K562 (cell line): ENCODE results near the gene LIX1L. TPM values are rescaled to one million over a fixed set of nuclear protein-coding genes. Genes with fewer than 3 reads are reported as not detected.

ENCODE experiments used
- C11orf30 ChIP-seq: fragments of 450-650 bp; IDR thresholded peaks from 2 replicates; pipeline ENCODE4 v1.6.1; 2016; ENCODE audit warnings: low read depth, mild to moderate bottlenecking
- E2F6 ChIP-seq, 2 experiments: IDR thresholded peaks; 2 replicates each; pipeline ENCODE4 v1.6.1; 2011; ENCODE audit warnings: borderline replicate concordance in 1 of 2, control low read depth in 1 of 2, low read depth in 1 of 2, low read length in 1 of 2, mild to moderate bottlenecking in 1 of 2, mixed read lengths in 1 of 2, moderate library complexity in 1 of 2; ENCODE audit not compliant: insufficient read depth in 1 of 2, insufficient read length in 1 of 2, poor library complexity in 1 of 2, severe bottlenecking in 1 of 2; ENCODE audit errors: extremely low read depth in 1 of 2
- NR2F6 ChIP-seq: fragments of 450-650 bp; formaldehyde crosslinking; IDR thresholded peaks from 2 replicates; pipeline ENCODE4 v1.4.0; 2020; ENCODE audit warnings: mild to moderate bottlenecking
- NRF1 ChIP-seq, 2 experiments: fragments of 450-650 bp; IDR thresholded peaks in 1 of 2; conservative IDR thresholded peaks in 1 of 2; 2 replicates each; pipeline ENCODE4 v1.6.1; 2014; ENCODE audit warnings: mild to moderate bottlenecking in 2 of 2
- PHB ChIP-seq: fragments of 250-450 bp; sonication (Bioruptor Pico); IDR thresholded peaks from 2 replicates; pipeline ENCODE4 v1.5.0; 2021
- POLR2AphosphoS2 ChIP-seq: IDR thresholded peaks from 2 replicates; pipeline ENCODE4 v1.6.1; 2012; ENCODE audit warnings: low read length, improper control_type of control experiment
- POLR2B ChIP-seq: fragments of 450-650 bp; IDR thresholded peaks from 2 replicates; pipeline ENCODE4 v1.6.1; 2018; ENCODE audit warnings: low read depth; ENCODE audit not compliant: partially characterized antibody
- RAD51 ChIP-seq: fragments of 450-650 bp; IDR thresholded peaks from 2 replicates; pipeline ENCODE4 v1.7.1; 2016; ENCODE audit warnings: low read depth, mild to moderate bottlenecking, borderline replicate concordance
- RBM25 ChIP-seq: fragments of 200-400 bp; formaldehyde crosslinking; IDR thresholded peaks from 2 replicates; pipeline ENCODE4 v1.6.1; 2018; ENCODE audit warnings: low read length, low read depth, moderate library complexity; ENCODE audit not compliant: severe bottlenecking
- ZBTB1 ChIP-seq: sonication (generic); formaldehyde crosslinking; IDR thresholded peaks from 2 replicates; pipeline ENCODE4 v1.8.1; 2023; ENCODE audit warnings: missing genetic modification reagents, low read depth, mild to moderate bottlenecking, borderline replicate concordance
- ZBTB11 ChIP-seq, 3 experiments: fragments of 200-800 bp in 1 of 3; fragments of 250-450 bp in 1 of 3; fragments of 450-650 bp in 1 of 3; sonication (Bioruptor Pico) in 1 of 3; sonication (Bioruptor generic) in 1 of 3; formaldehyde crosslinking in 1 of 3; IDR thresholded peaks; 2 replicates each; pipeline versions ENCODE4 v1.6.1 to v1.8.0; 2016 to 2022; ENCODE audit warnings: mild to moderate bottlenecking in 2 of 3, missing genetic modification characterization in 2 of 3, missing compliant biosample characterization in 1 of 3, moderate library complexity in 1 of 3
- ZNF253 ChIP-seq: fragments of 250-450 bp; sonication (Bioruptor Pico); conservative IDR thresholded peaks from 2 replicates; pipeline ENCODE4 v1.6.1; 2021; ENCODE audit warnings: mild to moderate bottlenecking
- ZNF436 ChIP-seq: fragments of 250-450, 450-650 bp; sonication (Bioruptor Pico); formaldehyde crosslinking; IDR thresholded peaks from 2 replicates; pipeline ENCODE4 v1.7.0; 2020; ENCODE audit warnings: mild to moderate bottlenecking
- ZNF766 ChIP-seq: fragments of 200-800 bp; sonication (Bioruptor generic); conservative IDR thresholded peaks from 2 replicates; pipeline ENCODE4 v1.6.1; 2016; ENCODE audit warnings: missing genetic modification characterization, missing compliant biosample characterization
- polyA plus RNA-seq, 8 experiments: library from polyadenylated mRNA; depleted of rRNA in 4 of 8; stranded (reverse) in 5 of 8; unstranded in 3 of 8; fragments of >200 nt; fragmentation: Nextera tagmentation in 2 of 8; fragmentation: Illumina TruSeq in 1 of 8; extraction: Ambion mirVana in 2 of 8; extraction: Trizol in 1 of 8; gene quantifications; 2 replicates each; pipeline versions ENCODE4 v1.2.1 to v1.2.3, GENCODE V29; 2011 to 2014; ENCODE audit warnings: inconsistent platforms in 1 of 8, missing spikeins in 1 of 8
- total RNA-seq, 7 experiments: library from RNA; depleted of rRNA in 6 of 7; stranded (reverse); fragments of >200 nt in 6 of 7; fragmentation: Illumina TruSeq in 2 of 7; extraction: Trizol in 2 of 7; gene quantifications; 2 replicates each; pipeline versions ENCODE4 v1.2.1 to v1.2.3, GENCODE V29; 2011 to 2021; ENCODE audit warnings: low replicate concordance in 1 of 7
- TF ChIP-seq, protein P1 (sequence below): fragments of 450-650 bp; formaldehyde crosslinking; IDR thresholded peaks from 2 replicates; pipeline ENCODE4 v1.4.0; 2022; ENCODE audit warnings: missing genetic modification characterization
- TF ChIP-seq, protein P2 (sequence below): fragments of 450-650 bp; IDR thresholded peaks from 2 replicates; pipeline ENCODE4 v1.6.1; 2018; ENCODE audit not compliant: partially characterized antibody

LIX1L gene
- total and polyA plus RNA-seq, 9 of the 15 experiments (the other 6 are each of a cell fraction or from before 2014, with no cell fraction given) = 4.6 to 26.5 (median 12.5) TPM

DNA sequence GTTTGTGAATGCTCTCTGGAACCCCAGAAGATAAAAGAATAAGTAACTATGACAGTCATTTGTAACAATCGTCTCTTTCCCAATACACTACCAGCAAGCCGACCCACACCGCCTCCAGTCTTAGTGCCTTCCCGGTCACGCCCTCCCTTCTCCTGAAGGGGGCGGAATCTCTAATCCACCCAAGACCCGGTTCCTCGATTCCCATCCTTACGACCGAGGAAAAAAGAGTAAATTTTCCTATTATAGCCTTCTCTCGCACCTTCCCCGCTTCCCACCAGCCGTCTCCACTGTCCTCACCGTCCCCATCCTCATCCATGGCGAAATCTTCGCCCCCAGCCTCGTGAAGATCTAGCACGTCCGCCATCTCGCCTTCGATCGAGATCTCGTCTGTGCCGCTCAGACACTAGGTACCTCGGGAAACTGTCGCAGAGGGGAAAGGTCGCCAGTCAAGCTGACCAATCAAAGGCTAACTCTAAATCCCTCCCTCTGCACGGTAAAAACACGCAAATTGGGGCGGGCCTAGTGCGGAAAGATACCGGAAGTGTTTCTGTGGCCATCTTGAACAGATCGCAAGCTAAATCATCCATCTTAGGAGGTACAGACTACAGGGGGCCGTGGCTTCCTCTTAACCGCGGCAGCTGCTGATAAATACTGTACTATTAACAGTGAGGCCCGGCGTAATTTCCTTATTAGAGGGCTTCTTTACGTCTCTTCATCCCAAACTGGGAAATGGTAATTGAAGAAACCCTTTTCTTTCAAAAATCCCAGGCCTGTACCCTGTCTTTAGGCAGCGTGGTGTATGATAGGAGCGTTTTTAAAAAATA lies 30.5 kb downstream of the LIX1L start, which contains the start of gene RBM8A (continued):
- TF ChIP-seq, protein P1, sequence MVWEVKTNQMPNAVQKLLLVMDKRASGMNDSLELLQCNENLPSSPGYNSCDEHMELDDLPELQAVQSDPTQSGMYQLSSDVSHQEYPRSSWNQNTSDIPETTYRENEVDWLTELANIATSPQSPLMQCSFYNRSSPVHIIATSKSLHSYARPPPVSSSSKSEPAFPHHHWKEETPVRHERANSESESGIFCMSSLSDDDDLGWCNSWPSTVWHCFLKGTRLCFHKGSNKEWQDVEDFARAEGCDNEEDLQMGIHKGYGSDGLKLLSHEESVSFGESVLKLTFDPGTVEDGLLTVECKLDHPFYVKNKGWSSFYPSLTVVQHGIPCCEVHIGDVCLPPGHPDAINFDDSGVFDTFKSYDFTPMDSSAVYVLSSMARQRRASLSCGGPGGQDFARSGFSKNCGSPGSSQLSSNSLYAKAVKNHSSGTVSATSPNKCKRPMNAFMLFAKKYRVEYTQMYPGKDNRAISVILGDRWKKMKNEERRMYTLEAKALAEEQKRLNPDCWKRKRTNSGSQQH = peak; percentile 84; the same call in 1 of the 2 replicates
- TF ChIP-seq RBM25 = peak; percentile 23
- no peak for TF ChIP-seq NR2F6 (CRISPR knock-in tag)
- TF ChIP-seq RAD51 = 0 out of 2 replicates have a peak, but pooled peaks have one; percentile 31
- peak; percentile 99 for TF ChIP-seq POLR2B
- peak; percentile 90; the same call in 1 of the 2 replicates for TF ChIP-seq POLR2AphosphoS2
- peak; percentile 43 to 51; a peak in 3 of 4 replicates for TF ChIP-seq NRF1 (conservative IDR thresholded peaks at IDR 0.05 in 1 of 2, IDR thresholded peaks at IDR 0.05 in 1 of 2)
- TF ChIP-seq E2F6 (IDR thresholded peaks at IDR 0.05; ENCODE audit: borderline replicate concordance in 1 of 2, extremely low read depth in 1 of 2, insufficient read depth in 1 of 2, insufficient read length in 1 of 2, low read depth in 1 of 2, low read length in 1 of 2, poor library complexity in 1 of 2, severe bottlenecking in 1 of 2) = peak; percentile 42 to 61
- TF ChIP-seq ZBTB1 (CRISPR knock-in tag) = no peak
- TF ChIP-seq ZBTB11 (CRISPR knock-in tag; IDR thresholded peaks at IDR 0.05) = no peak; a peak in 1 of 6 replicates
- TF ChIP-seq ZNF436 = no peak
- TF ChIP-seq, protein P2, sequence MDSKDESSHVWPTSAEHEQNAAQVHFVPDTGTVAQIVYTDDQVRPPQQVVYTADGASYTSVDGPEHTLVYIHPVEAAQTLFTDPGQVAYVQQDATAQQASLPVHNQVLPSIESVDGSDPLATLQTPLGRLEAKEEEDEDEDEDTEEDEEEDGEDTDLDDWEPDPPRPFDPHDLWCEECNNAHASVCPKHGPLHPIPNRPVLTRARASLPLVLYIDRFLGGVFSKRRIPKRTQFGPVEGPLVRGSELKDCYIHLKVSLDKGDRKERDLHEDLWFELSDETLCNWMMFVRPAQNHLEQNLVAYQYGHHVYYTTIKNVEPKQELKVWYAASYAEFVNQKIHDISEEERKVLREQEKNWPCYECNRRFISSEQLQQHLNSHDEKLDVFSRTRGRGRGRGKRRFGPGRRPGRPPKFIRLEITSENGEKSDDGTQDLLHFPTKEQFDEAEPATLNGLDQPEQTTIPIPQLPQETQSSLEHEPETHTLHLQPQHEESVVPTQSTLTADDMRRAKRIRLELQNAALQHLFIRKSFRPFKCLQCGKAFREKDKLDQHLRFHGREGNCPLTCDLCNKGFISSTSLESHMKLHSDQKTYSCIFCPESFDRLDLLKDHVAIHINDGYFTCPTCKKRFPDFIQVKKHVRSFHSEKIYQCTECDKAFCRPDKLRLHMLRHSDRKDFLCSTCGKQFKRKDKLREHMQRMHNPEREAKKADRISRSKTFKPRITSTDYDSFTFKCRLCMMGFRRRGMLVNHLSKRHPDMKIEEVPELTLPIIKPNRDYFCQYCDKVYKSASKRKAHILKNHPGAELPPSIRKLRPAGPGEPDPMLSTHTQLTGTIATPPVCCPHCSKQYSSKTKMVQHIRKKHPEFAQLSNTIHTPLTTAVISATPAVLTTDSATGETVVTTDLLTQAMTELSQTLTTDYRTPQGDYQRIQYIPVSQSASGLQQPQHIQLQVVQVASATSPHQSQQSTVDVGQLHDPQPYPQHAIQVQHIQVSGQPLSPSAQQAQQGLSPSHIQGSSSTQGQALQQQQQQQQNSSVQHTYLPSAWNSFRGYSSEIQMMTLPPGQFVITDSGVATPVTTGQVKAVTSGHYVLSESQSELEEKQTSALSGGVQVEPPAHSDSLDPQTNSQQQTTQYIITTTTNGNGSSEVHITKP = peak; percentile 47
- peak; percentile 99 for TF ChIP-seq C11orf30
- no peak for TF ChIP-seq ZNF253 (CRISPR knock-in tag)
- 0 out of 2 replicates have a peak, but pooled peaks have one; percentile 43 for TF ChIP-seq PHB (CRISPR knock-in tag)
- 0 out of 2 replicates have a peak, but pooled peaks have one; percentile 73 for TF ChIP-seq ZNF766 (CRISPR knock-in tag)
